Activated CD4-positive, alpha-beta memory T cell treated with anti-CD3 and anti-CD28 coated beads, Interleukin-2, amount 10 ng/mL, durations not matched to agents 7 days and 5 days (primary cell): ENCODE data around the gene RNF169. TPM values are rescaled to one million over a fixed set of nuclear protein-coding genes. Genes with fewer than 3 reads are reported as not detected.

Experiments
- CTCF ChIA-PET: fragments of 350-600 bp; sonication (Branson Sonifier 250); formaldehyde crosslinking; loops from one replicate; lab custom pipeline; 2021; ENCODE audit warnings: antibody characterized with exemption, inconsistent platforms; lab: Charles Lee
- POLR2A ChIA-PET: fragments of 350-600 bp; sonication (Branson Sonifier 250); formaldehyde crosslinking; loops from one replicate; lab custom pipeline; 2021; ENCODE audit warnings: antibody characterized with exemption; lab: Charles Lee
- DNase-seq: peaks from one replicate; pipeline ENCODE4 v3.0.0-alpha.2; 2020
- H3K27ac Mint-ChIP-seq: one replicate; pipeline ENCODE4 v1.8.0; 2021; ENCODE audit warnings: mild to moderate bottlenecking, mixed read lengths
- H3K27me3 Mint-ChIP-seq: one replicate; pipeline ENCODE4 v1.8.0; 2021; ENCODE audit warnings: mixed read lengths
- H3K36me3 Mint-ChIP-seq: one replicate; pipeline ENCODE4 v1.8.0; 2021; ENCODE audit warnings: low read depth, mixed read lengths
- H3K4me1 Mint-ChIP-seq: one replicate; pipeline ENCODE4 v1.8.0; 2021; ENCODE audit warnings: mixed read lengths
- H3K4me3 Mint-ChIP-seq: one replicate; pipeline ENCODE4 v1.8.0; 2021; ENCODE audit warnings: mild to moderate bottlenecking, mixed read lengths
- H3K9me3 Mint-ChIP-seq: one replicate; pipeline ENCODE4 v1.8.0; 2021; ENCODE audit warnings: mixed read lengths
- total RNA-seq, 2 experiments: library from RNA; stranded (reverse); gene quantifications; one replicate each; pipeline ENCODE4 v1.2.3, GENCODE V29; 2021

Gene RNF169
- total RNA-seq, 2 experiments from 2014 or later, result 18.6 to 19.1 TPM

- H3K9me3 Mint-ChIP-seq, result peaks cover 14% of the 10 kb centered on the region
- H3K4me3 Mint-ChIP-seq, result no peak overlapping the region
- CTCF ChIA-PET, result no interaction called here
- no peak overlapping the region for H3K27ac Mint-ChIP-seq
- POLR2A ChIA-PET, result no interaction called here
- no peak for DNase-seq
- peaks cover 36% of the 10 kb centered on the region for H3K36me3 Mint-ChIP-seq
- no peaks in the 10 kb centered on the region for H3K27me3 Mint-ChIP-seq
- H3K4me1 Mint-ChIP-seq, result no peaks in the 10 kb centered on the region
Observed at GRCh38 chr11:74877132-74877531, 128.5 kb downstream of the RNF169 start.

Other genes starting within 250 kb of the RNF169 start
- 10 to 100 TPM; 46.5 to 47.5 TPM for gene POLD3, start 156.3 kb upstream of the RNF169 start, total RNA-seq
- gene CHRDL2, start 17.4 kb upstream of the RNF169 start, total RNA-seq, result not detected
- gene XRRA1, start 200.2 kb downstream of the RNF169 start, total RNA-seq, result 10 to 100 TPM; 10.3 to 10.9 TPM
- gene SPCS2, start 200.4 kb downstream of the RNF169 start, total RNA-seq, result 100 to 1,000 TPM; 194 to 198 TPM
- 10 to 100 TPM; 11.5 to 12.6 TPM for gene NEU3, start 240.1 kb downstream of the RNF169 start, total RNA-seq